GM21360 (cell line): ENCODE results near the gene TTC28.
"Not testable (repeated sequence)": the region's sequence is repeated elsewhere in the genome, so short reads cannot be mapped to it uniquely, and the experiment has no call there.

Experiments
- ATAC-seq: cut with Tn5 transposase; IDR thresholded peaks from one replicate; pipeline ENCODE4 v1.9.1; 2021; ENCODE audit warnings: mild to moderate bottlenecking, moderate library complexity; ENCODE audit not compliant: unreplicated experiment

Gene TTC28

GRCh38 chr22:28679611-28680287, at the start of gene TTC28:
TTC28 (minus strand) TSS chr22:28679840; CDS start chr22:28679723, 117 bp downstream.
- not testable (repeated sequence) for ATAC-seq

DNA sequence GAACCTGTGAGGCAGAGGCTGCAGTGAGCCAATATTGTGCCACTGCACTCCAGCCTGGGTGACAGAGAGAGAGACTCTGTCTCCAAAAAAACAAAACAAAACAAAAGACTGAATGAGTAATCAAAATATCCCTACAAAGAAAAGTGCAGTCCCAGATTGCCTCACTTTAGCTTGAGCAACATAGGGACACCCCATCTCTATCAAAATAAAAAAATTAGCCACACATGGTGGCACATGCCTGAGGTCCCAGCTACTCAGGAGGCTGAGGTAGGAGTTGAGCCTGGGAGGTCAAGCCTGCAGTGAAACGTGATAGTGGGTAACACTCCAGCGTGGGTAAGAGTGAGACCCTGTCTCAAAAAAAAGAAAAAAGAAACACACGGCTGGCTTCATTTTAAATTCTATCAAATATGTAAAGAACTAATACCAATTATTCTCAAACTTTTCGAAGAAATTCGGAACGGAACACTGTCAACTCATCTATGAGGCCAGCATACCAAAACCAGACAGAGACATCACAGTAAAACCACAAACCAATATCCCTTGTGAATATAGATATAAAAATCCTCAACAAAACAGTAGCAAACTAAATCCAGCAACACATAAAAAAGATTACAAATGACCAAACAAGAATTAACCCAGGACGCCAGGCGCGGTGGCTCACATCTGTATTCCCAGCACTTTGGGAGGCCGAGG, 49.1 kb upstream of the TTC28 start:
- no peak for ATAC-seq

GRCh38 chr22:28728002-28728401, 48.4 kb upstream of the TTC28 start:
- no peak for ATAC-seq

GRCh38 chr22:28718044-28718443, 38.4 kb upstream of the TTC28 start:
- ATAC-seq: no peak

- ATAC-seq: no peak
These were observed 37.0 kb upstream of the TTC28 start for GRCh38 chr22:28716686-28717085.

DNA sequence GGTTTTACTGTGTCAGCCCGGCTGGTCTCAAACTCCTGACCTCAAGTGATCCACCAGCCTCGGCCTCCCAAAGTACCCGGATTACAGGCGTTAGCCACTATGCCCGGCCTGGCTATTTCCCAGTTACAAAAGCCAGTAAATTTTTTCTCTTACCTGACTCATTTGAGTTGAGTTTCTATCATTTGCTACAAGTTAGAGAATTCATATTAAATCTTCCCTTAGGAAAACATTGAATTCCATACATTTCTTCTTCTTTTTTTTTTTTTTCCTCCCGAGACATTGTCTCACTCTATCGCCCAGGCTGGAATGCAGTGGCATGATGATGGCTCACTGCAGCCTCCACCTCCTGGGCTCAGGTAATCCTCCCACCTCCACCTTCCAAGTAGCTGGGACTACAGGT, 36.0 kb upstream of the TTC28 start:
- no peak for ATAC-seq

- no peak for ATAC-seq
These were observed 34.5 kb upstream of the TTC28 start for GRCh38 chr22:28714043-28714628.

DNA sequence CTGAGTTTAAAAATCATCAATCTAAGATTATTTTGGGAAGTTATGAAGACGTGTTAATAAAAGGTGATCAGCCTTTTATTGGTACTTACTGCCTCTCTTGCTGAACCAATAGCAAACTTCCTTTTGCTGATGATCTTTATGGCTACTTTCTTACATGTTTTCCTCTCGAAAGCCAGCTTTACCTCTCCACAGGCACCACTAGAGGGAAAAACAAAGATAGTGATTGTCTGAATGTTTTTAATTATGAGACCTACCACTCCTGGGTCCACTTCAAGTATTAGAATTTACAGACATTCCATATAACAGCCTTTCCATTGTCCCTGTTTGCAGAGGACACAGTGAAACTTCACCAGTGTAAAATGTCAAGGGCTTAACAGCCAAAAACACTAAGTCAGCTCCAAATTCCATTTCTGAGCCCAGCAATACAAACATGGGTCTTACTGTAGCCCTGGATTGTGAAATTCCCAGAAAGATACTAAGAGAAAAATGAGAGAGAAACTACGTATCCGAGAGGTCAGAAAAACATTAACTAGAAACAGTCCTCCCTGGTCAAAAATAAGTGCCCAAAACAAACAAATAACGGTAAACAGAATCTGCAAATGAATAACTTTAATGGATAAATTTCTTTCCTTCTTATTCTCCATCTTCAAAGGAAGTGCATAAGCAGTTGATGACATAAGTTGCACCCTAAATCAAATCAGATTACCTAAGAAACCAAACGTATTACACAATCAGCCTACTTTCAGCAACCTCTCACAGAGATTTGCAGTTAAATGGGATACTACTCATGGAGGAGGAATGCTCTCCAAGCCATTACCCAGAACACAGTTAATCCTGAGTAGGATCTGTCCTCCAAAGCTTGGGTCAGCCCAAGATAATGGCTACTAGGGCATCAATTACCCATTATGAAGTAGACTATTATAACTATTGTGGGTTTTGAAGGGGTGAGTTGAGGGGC, 32.5 kb upstream of the TTC28 start:
- ATAC-seq: no peak

DNA sequence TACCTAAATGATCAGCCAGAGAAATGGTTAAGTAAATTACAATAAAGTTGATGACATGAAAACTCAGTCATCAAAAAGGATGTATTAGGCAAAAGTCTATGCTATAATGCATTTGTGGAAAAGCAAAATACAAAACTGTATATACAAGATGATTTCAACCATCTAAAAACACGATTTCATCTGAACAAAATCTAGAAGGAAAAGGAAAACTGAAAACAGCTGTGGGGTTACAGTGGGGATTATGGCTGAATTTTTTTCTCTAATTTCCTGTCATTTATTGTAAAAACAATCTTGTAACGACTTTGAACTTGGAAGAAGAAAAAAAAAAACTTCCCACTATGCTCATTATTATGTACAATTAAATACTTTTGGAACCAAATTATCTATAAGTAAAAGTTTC, 31.7 kb upstream of the TTC28 start:
- ATAC-seq: no peak

DNA sequence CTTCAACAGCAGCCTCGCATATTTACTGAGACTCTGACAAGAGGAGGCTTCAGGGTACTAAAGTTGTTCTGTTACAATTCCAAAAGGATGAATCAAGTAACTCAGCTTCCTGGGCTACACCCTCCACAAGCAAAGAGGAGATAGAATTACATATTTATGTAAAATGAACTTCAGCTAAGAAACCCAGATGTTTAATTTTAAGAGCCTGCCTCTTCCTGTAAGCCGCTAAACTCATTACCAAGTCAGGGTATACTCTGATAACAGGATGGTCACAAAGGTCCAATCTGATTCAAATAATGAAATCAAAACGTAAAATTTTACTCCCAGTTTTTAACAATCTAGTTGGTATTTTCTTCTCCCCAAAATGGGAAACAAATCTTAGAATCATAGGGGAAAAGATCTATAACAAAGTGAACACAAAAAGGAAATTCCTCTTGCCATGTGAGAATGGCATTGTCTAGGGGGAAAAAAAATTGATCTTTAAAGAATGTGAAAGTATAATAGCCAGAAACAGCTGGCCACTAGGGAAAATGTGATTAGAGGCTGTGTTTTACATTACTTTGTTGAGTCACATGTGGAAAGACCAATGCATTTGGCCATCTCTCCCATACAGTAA, 31.0 kb upstream of the TTC28 start:
- no peak for ATAC-seq

DNA sequence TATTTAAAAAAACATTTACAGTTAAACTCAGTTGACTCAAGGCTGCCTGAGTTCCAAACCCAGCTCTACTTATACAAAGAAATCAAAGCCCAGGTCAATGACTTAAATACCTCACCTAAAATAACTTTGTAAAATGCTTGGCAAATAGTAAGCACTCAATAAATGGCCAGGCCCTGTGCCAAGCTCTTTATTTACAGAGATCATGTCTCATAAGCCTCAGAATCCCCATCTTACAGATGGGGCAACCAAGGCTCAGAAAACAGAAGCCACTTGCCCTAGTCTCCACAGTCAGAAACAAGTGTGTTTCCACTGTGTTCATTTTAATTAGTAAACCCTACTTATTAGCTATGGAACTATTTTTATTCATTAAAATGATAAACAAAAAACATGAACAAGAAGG, 30.5 kb upstream of the TTC28 start:
- ATAC-seq: no peak

GRCh38 chr22:28706845-28707244, 27.2 kb upstream of the TTC28 start:
- ATAC-seq: no peak

DNA sequence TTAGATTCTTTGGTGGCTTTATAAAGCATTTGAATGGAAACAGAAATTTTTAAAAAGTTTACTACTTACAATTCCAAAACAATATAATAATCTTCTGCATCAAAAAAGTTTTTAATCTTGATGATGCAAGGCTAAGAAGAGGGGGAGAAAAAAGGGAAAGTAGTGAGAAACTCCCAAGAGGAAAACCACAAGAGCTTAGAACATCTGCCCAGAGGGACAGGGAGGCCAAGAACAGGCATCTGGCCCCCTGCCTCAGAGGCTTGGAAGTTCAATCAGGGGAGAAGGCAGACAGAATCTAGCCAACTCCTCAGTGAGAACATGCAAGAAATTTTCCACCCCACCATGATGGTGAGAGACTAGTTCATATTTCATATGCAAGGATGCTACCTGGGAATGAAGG, 23.8 kb upstream of the TTC28 start:
- no peak for ATAC-seq

DNA sequence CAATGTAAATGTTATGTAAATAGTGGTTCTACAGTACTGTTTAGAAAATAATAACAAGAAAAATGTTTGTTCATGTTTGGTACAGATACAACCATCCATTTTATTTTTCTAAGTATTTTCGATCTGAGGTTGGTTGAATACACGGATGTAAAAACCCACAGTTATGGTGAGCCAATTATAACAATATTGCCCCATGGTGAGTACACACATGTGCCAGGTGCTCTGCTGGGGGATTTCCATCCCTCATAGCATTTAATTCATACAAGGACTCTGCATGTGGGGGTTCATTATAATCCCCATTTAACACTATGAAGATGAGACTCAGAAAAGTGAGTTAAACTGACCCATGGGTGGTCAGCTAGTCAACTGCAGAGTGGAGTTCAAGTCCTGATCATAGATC, 23.3 kb upstream of the TTC28 start:
- ATAC-seq: no peak

DNA sequence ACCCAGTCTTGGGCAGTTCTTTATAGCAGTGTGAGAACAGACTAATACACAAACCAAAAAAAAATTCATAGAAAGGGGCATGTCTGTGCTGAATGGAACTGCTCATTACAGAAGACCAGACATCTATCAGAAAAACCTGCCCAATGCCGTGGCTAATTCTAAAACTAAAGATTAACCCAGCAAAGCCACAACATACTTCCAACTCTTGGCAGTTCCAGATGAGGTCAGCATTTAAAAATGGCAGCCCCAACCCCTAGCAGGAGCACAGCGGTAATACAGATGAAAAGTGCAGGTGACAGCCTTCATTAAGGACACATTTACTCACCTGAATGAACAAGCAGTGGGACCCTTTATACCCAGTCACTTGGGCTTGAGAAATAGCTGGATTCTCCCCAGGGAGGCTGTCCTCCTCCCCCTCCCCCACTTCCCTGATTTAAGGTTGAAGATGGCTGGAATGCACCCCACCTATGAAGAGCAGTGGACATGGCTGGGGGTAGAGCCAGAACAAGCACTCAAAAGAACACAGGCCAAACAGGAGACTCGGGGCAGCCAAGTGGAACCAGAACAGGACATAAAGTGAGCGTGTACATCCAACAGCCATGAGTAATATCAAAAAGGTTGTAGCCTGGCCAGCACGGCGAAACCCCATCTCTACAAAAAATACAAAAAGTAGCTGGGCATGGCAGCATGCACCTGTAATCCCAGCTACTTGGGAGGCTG, 13.6 kb upstream of the TTC28 start:
- not testable (repeated sequence) for ATAC-seq

DNA sequence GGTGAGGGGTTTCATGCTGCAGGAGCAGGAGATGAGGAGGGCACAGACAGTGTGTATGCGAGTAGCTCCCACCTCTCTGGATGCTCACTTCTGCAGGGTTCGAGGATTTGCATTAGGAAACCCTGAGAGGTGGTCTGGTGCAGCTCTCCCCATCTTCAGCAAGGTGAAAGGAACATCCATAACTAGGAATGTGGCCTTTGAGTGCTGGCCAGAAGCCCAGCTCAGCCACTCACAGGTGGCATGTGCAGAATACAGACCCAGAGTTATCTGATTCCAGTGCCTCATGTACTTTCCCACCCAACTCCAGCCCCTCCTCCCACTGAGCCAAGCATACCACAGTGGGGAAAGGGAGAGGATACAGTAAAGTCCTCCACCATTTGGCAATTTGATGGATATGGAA, 10.2 kb upstream of the TTC28 start:
- not testable (repeated sequence) for ATAC-seq

- not testable (repeated sequence) for ATAC-seq
These were observed 3.3 kb upstream of the TTC28 start for GRCh38 chr22:28682966-28683365.

GRCh38 chr22:28680813-28681490, 1.3 kb upstream of the TTC28 start:
- not testable (repeated sequence) for ATAC-seq
